ENCODE data around the gene C16orf78. TPM values are rescaled to one million over a fixed set of nuclear protein-coding genes. Genes with fewer than 3 reads are reported as not detected.

The C16orf78 gene
- total and polyA plus RNA-seq, 5 donors: not detected

DNA sequence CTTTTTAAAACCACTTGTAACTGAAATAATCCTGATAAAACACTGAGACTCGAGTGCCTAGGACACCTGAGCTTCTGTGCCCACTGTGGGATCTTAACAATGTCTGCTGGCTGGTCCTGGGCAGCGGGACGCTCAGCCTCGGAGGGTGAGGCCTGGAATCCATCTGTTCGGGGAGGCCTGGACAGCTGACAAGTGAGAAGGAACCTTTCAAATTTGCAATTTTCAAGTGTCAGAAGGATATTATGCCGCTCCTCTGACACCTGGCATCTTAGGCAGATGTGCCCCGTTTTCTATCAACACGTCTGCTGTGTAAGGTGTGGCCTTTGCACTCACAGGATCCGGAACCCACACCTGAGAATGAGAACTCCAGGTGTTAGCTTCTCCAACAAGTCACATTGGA, 33.1 kb upstream of the C16orf78 start:
- no peak for ATAC-seq
- WGBS: 73% methylated on average over 9 of the region's 9 CpGs
- intact Hi-C loops (cut with DNase I): no loop called here

GRCh38 chr16:49341706-49342105, 31.9 kb upstream of the C16orf78 start:
- no peaks in the 10 kb centered on the region for H3K27me3 ChIP-seq (ENCODE audit: control insufficient read depth, insufficient read depth)
- no peaks in the 10 kb centered on the region for H3K4me1 ChIP-seq (ENCODE audit: control insufficient read depth, insufficient read depth, low read length)
- 74% methylated on average over 4 of the region's 4 CpGs for WGBS
- no peak for DNase-seq
- no peaks in the 10 kb centered on the region for H3K9me3 ChIP-seq (ENCODE audit: control insufficient read depth, low read length)
- no peak overlapping the region for H3K4me3 ChIP-seq (ENCODE audit: low read length)
- intact Hi-C loops (cut with DNase I): no loop called here
- ATAC-seq: no peak
- no peak overlapping the region for H3K27ac ChIP-seq (ENCODE audit: low read length)

More for the DNA sequence above, 33.1 kb upstream of the C16orf78 start:
- Histone ChIP-seq H3K4me3 (ENCODE audit: low read length) (no peak overlapping the region), H3K4me1 (ENCODE audit: control insufficient read depth, insufficient read depth, low read length) (no peaks in the 10 kb centered on the region), H3K27me3 (ENCODE audit: control insufficient read depth, insufficient read depth) (no peaks in the 10 kb centered on the region), H3K27ac (ENCODE audit: low read length) (no peak overlapping the region), H3K9me3 (ENCODE audit: control insufficient read depth, low read length) (no peaks in the 10 kb centered on the region)
- DNase-seq: no peak

DNA sequence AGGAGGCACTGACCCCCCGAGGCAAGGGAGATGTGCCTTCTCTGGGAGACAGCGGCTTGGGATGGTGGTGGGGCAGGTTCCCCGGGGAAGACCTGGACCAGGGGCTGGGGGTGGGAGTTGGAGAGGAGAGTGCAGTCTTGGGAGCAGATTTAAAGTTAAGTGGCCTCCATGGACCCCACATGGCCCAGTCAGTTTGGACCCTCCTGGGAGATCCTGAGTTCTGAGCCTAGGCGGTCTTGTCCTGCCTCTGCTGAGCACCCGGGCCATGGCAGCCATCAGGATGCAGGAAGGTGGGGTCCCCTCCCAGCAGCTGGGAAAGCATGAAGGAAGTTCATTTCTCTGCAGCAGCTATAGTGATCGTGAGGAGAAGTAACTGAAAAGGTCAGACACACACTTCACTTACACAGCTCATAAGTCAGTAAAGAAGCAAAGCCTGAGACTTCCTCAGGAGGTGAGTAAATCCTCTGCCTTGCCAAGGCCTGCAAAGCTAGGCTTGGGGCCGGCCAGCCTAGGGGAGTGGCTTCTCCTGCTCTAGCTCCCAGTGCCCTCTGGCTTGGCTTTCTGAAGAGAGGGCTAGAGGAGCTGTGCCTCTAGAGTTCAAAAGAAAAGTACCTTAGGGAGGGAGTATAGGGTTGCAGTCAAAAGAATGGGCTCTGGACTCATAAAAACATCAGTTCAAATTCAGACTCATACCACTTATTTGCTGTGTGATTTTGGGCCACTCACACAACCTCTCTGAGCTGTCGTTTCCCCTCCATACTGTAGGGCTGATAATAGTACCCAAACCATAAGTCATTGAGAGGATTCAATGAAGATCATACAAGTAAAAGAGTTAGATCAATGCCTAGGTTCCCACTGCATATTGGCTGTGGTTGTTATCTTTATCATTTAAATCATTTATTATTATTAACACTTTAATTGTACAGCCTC, 31.0 kb upstream of the C16orf78 start:
- no peaks in the 10 kb centered on the region for H3K9me3 ChIP-seq (ENCODE audit: control insufficient read depth, low read length)
- no peak for ATAC-seq
- intact Hi-C loops (cut with DNase I): no loop called here
- WGBS: 59% methylated on average over 8 of the region's 8 CpGs
- no peaks in the 10 kb centered on the region for H3K4me1 ChIP-seq (ENCODE audit: control insufficient read depth, insufficient read depth, low read length)
- no peaks in the 10 kb centered on the region for H3K27me3 ChIP-seq (ENCODE audit: control insufficient read depth, insufficient read depth)
- DNase-seq: no peak
- H3K27ac ChIP-seq (ENCODE audit: low read length): no peak overlapping the region
- no peak overlapping the region for H3K4me3 ChIP-seq (ENCODE audit: low read length)

DNA sequence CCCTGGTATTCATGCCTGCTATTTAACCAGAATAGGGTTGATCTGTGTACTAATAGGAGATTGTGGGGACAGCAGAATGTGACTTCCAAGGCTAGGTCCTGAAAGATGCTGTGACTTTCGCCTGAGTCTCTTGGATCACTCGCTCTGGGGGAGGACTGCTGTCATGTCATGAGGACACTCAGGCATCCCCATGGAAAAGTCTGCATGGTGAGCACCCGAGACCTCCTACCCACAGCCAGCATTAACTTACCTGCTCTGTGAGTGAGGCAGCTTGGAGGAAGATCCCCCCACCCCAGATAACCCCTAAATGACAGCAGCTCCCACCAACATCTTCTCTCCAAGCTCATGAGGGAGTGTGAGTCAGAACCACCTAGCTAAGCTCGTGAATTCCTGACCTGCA, 30.3 kb upstream of the C16orf78 start:
- no peaks in the 10 kb centered on the region for H3K27me3 ChIP-seq (ENCODE audit: control insufficient read depth, insufficient read depth)
- intact Hi-C loops (cut with DNase I): no loop called here
- no peak for DNase-seq

DNA sequence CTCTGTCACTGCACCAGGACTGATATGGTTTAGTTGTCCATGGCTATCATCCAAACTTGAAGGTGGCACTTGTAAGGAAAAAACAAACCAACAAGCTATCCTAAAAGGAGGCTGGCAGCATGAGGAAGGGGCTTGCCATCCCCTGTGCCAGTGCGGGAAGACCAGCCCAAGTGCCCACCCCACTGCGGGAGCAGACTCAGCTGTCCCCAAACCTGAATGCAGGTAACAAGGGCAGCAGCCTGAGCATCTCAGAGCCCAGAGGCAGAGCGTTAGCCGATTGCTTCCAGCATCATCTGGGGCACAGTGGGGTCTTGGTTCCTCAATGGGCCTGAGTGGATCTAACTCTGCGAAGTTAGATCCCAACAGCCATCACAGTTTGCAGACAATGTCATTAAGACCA, 29.2 kb upstream of the C16orf78 start:
- Histone ChIP-seq H3K27ac (ENCODE audit: low read length) (no peak overlapping the region), H3K4me3 (ENCODE audit: low read length) (no peak overlapping the region), H3K27me3 (ENCODE audit: control insufficient read depth, insufficient read depth) (no peaks in the 10 kb centered on the region), H3K4me1 (ENCODE audit: control insufficient read depth, insufficient read depth, low read length) (no peaks in the 10 kb centered on the region), H3K9me3 (ENCODE audit: control insufficient read depth, low read length) (no peaks in the 10 kb centered on the region)
- intact Hi-C loops (cut with DNase I): no loop called here
- ATAC-seq: no peak
- no peak for DNase-seq
- WGBS: 82% methylated on average over 5 of the region's 5 CpGs

More for the DNA sequence above, 30.3 kb upstream of the C16orf78 start:
- no peak for ATAC-seq
- Histone ChIP-seq H3K4me3 (ENCODE audit: low read length) (no peak overlapping the region), H3K27ac (ENCODE audit: low read length) (no peak overlapping the region), H3K4me1 (ENCODE audit: control insufficient read depth, insufficient read depth, low read length) (no peaks in the 10 kb centered on the region), H3K9me3 (ENCODE audit: control insufficient read depth, low read length) (no peaks in the 10 kb centered on the region)
- WGBS: 68% methylated on average over 4 of the region's 4 CpGs

GRCh38 chr16:49345829-49346228, 27.8 kb upstream of the C16orf78 start:
- DNase-seq (peak in 1 of 3 donors; percentile 53), ATAC-seq (no peak)
- WGBS: 31% methylated on average over 4 of the region's 4 CpGs
- intact Hi-C loops (cut with DNase I): loop anchor here in 2 of 4 donors (5.0 kb wide), 2 partner anchors 444 to 659 kb away; no protein-coding TSS in a partner anchor
- no peak overlapping the region for H3K27ac ChIP-seq (ENCODE audit: low read length)
- H3K4me3 ChIP-seq (ENCODE audit: low read length): no peak overlapping the region
- H3K27me3 ChIP-seq (ENCODE audit: control insufficient read depth, insufficient read depth): no peaks in the 10 kb centered on the region
- H3K4me1 ChIP-seq (ENCODE audit: control insufficient read depth, insufficient read depth, low read length): no peaks in the 10 kb centered on the region
- H3K9me3 ChIP-seq (ENCODE audit: control insufficient read depth, low read length): no peaks in the 10 kb centered on the region

DNA sequence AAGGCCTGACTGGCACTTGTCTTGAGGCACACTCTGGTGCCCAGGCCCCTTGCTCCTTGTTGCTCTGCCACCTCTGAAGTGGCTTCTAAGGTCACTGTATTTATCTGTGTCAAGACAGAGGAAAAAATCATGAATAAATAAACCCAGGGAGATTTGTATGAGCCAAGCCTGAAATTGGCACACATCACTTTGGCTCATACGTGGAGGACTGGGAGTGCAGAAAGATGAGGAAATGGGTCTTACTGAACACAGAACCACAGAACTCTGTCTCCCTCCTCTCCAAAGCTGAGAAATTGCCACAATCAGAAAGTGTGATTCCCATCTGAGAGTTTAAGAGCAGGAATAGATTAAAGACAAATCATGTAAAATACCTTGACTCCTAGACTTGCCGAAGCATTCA, 27.1 kb upstream of the C16orf78 start:
- ATAC-seq (no peak), DNase-seq (no peak)
- no peaks in the 10 kb centered on the region for H3K4me1 ChIP-seq (ENCODE audit: control insufficient read depth, insufficient read depth, low read length)
- intact Hi-C loops (cut with DNase I): loop anchor here in 2 of 4 donors (5.0 kb wide), 2 partner anchors 444 to 659 kb away; no protein-coding TSS in a partner anchor
- no peak overlapping the region for H3K4me3 ChIP-seq (ENCODE audit: low read length)
- H3K9me3 ChIP-seq (ENCODE audit: control insufficient read depth, low read length): no peaks in the 10 kb centered on the region
- H3K27ac ChIP-seq (ENCODE audit: low read length): no peak overlapping the region
- no peaks in the 10 kb centered on the region for H3K27me3 ChIP-seq (ENCODE audit: control insufficient read depth, insufficient read depth)
- WGBS: 62% methylated on average over 2 of the region's 2 CpGs

DNA sequence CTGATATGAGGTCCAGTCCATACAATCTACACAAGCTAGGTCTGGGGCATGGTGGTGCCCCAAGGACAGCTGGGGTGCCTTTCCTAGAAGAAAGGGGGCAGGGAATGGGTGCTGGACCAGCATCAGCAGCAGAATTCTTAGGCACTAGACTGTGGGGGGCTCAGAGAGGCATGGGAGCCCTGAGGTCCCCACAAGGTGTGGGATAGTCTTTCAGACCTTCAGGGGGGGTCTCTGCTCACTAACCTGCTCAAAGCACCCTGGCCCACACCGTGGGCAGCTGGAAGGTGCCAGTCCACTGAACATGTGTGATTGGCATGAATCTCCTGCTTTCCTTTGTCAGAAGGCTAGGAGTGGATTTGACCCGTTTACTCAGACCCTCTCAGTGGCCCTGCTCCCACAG, 26.1 kb upstream of the C16orf78 start:
- Histone ChIP-seq H3K4me1 (ENCODE audit: control insufficient read depth, insufficient read depth, low read length) (no peaks in the 10 kb centered on the region), H3K9me3 (ENCODE audit: control insufficient read depth, low read length) (no peaks in the 10 kb centered on the region), H3K27ac (ENCODE audit: low read length) (no peak overlapping the region), H3K27me3 (ENCODE audit: control insufficient read depth, insufficient read depth) (no peaks in the 10 kb centered on the region), H3K4me3 (ENCODE audit: low read length) (no peak overlapping the region)
- WGBS: 47% methylated on average over 2 of the region's 2 CpGs
- intact Hi-C loops (cut with DNase I): loop anchor here in 2 of 4 donors (5.0 kb wide), 2 partner anchors 445 to 660 kb away; no protein-coding TSS in a partner anchor
- DNase-seq (no peak), ATAC-seq (no peak)

- H3K4me3 ChIP-seq (ENCODE audit: low read length): no peak overlapping the region
- no peaks in the 10 kb centered on the region for H3K9me3 ChIP-seq (ENCODE audit: control insufficient read depth, low read length)
- DNase-seq (no peak), ATAC-seq (no peak)
- intact Hi-C loops (cut with DNase I): loop anchor here in 2 of 4 donors (5.0 kb wide), 2 partner anchors 446 to 661 kb away; no protein-coding TSS in a partner anchor
- H3K27me3 ChIP-seq (ENCODE audit: control insufficient read depth, insufficient read depth): no peaks in the 10 kb centered on the region
- 43% methylated on average over 14 of the region's 14 CpGs for whole genome bisulfite sequencing
- no peaks in the 10 kb centered on the region for H3K4me1 ChIP-seq (ENCODE audit: control insufficient read depth, insufficient read depth, low read length)
- H3K27ac ChIP-seq (ENCODE audit: low read length): no peak overlapping the region
Measured at GRCh38 chr16:49348408-49349176, 25.0 kb upstream of the C16orf78 start.

- no peak for DNase-seq
- no peak for ATAC-seq
- H3K9me3 ChIP-seq (ENCODE audit: control insufficient read depth, low read length): no peaks in the 10 kb centered on the region
- 62% methylated on average over 20 of the region's 20 CpGs for WGBS
- H3K27ac ChIP-seq (ENCODE audit: low read length): no peak overlapping the region
- H3K4me1 ChIP-seq (ENCODE audit: control insufficient read depth, insufficient read depth, low read length): no peaks in the 10 kb centered on the region
- intact Hi-C loops (cut with DNase I): loop anchor here (2.0 to 5.0 kb wide), 4 partner anchors 447 to 663 kb away; no protein-coding TSS in a partner anchor
- H3K4me3 ChIP-seq (ENCODE audit: low read length): no peak overlapping the region
- no peaks in the 10 kb centered on the region for H3K27me3 ChIP-seq (ENCODE audit: control insufficient read depth, insufficient read depth)
Measured at GRCh38 chr16:49349446-49350168, 24.0 kb upstream of the C16orf78 start.
